ENCODE results near the gene PLXNC1. TPM values are rescaled to one million over a fixed set of nuclear protein-coding genes. Genes with fewer than 3 reads are reported as not detected.
"Not testable (repeated sequence)": the region's sequence is repeated elsewhere in the genome, so short reads cannot be mapped to it uniquely, and the experiment has no call there.

PLXNC1 gene
- total and polyA plus RNA-seq, 8 donors: 0.40 to 16.5 (median 2.6) TPM

GRCh38 chr12:94309373-94309772, 161.0 kb downstream of the PLXNC1 start:
- no peak for DNase-seq
- no peaks in the 10 kb centered on the region for H3K9me3 ChIP-seq
- WGBS, 5 donors: 84 to 88% (median 87%) methylated on average over 5 of the region's 5 CpGs
- no peak overlapping the region for H3K27ac ChIP-seq
- H3K4me3 ChIP-seq: no peak overlapping the region
- intact Hi-C loops (cut with DNase I; ENCODE audit: low total_unique reads): no loop called here
- peaks cover 0 to 15% (median 7%) of the 10 kb centered on the region in 4 donors for H3K4me1 ChIP-seq
- TF ChIP-seq POLR2A (IDR thresholded peaks at IDR 0.05): no peak
- no peak for TF ChIP-seq POLR2AphosphoS5 (IDR thresholded peaks at IDR 0.05)
- no peak for TF ChIP-seq EP300 (IDR thresholded peaks at IDR 0.05)
- TF ChIP-seq CTCF (IDR thresholded peaks at IDR 0.05): no peak
- no peaks in the 10 kb centered on the region for H3K27me3 ChIP-seq
- peaks cover 0 to 51% (median 39%) of the 10 kb centered on the region in 4 donors for H3K36me3 ChIP-seq

- H3K4me3 ChIP-seq: no peak overlapping the region
- 82 to 100% (median 96%) methylated on average over 1 of the region's 1 CpG for WGBS, 5 donors
- DNase-seq: no peak
- H3K27ac ChIP-seq: no peak overlapping the region
- no peaks in the 10 kb centered on the region for H3K4me1 ChIP-seq
- intact Hi-C loops (cut with DNase I; ENCODE audit: low total_unique reads): no loop called here
- H3K27me3 ChIP-seq: no peaks in the 10 kb centered on the region
- TF ChIP-seq EP300 (IDR thresholded peaks at IDR 0.05) (no peak), POLR2AphosphoS5 (IDR thresholded peaks at IDR 0.05) (no peak), POLR2A (IDR thresholded peaks at IDR 0.05) (no peak), CTCF (IDR thresholded peaks at IDR 0.05) (no peak)
- H3K9me3 ChIP-seq: peaks cover 0 to 10% (median 4%) of the 10 kb centered on the region in 4 donors
- peaks cover 0 to 32% (median 24%) of the 10 kb centered on the region in 4 donors for H3K36me3 ChIP-seq
Observed at GRCh38 chr12:94312378-94312777, 164.0 kb downstream of the PLXNC1 start.

- intact Hi-C loops (cut with DNase I; ENCODE audit: low total_unique reads); H3K27ac ChIP-seq; DNase-seq; H3K4me1 ChIP-seq; H3K4me3 ChIP-seq; H3K27me3 ChIP-seq: not testable (repeated sequence)
- peaks cover 0 to 18% (median 11%) of the 10 kb centered on the region in 4 donors for H3K36me3 ChIP-seq
- peaks cover 0 to 47% (median 18%) of the 10 kb centered on the region in 4 donors for H3K9me3 ChIP-seq
- WGBS, 5 donors: 92 to 100% (median 97%) methylated on average over 2 of the region's 2 CpGs
Observed at GRCh38 chr12:94316600-94316999, 168.2 kb downstream of the PLXNC1 start.

GRCh38 chr12:94318181-94318580, 169.8 kb downstream of the PLXNC1 start:
- peaks cover 5 to 26% (median 18%) of the 10 kb centered on the region in 4 donors for H3K36me3 ChIP-seq
- 59 to 90% (median 86%) methylated on average over 1 of the region's 1 CpG for WGBS, 5 donors
- H3K27me3 ChIP-seq: no peaks in the 10 kb centered on the region
- H3K4me3 ChIP-seq: no peak overlapping the region
- no peak for DNase-seq
- no peaks in the 10 kb centered on the region for H3K4me1 ChIP-seq
- no peak for TF ChIP-seq CTCF (IDR thresholded peaks at IDR 0.05)
- no peak for TF ChIP-seq POLR2A (IDR thresholded peaks at IDR 0.05)
- TF ChIP-seq EP300 (IDR thresholded peaks at IDR 0.05): no peak
- TF ChIP-seq POLR2AphosphoS5 (IDR thresholded peaks at IDR 0.05): no peak
- H3K27ac ChIP-seq: no peak overlapping the region
- intact Hi-C loops (cut with DNase I; ENCODE audit: low total_unique reads): no loop called here
- peaks cover 0 to 47% (median 20%) of the 10 kb centered on the region in 4 donors for H3K9me3 ChIP-seq

GRCh38 chr12:94320109-94320508, 171.7 kb downstream of the PLXNC1 start:
- TF ChIP-seq POLR2AphosphoS5 (IDR thresholded peaks at IDR 0.05) (no peak), EP300 (IDR thresholded peaks at IDR 0.05) (no peak), CTCF (IDR thresholded peaks at IDR 0.05) (no peak)
- intact Hi-C loops (cut with DNase I; ENCODE audit: low total_unique reads): no loop called here
- H3K27ac ChIP-seq: no peak overlapping the region
- peaks cover 9 to 36% (median 27%) of the 10 kb centered on the region in 4 donors for H3K36me3 ChIP-seq
- H3K9me3 ChIP-seq: peaks cover 0 to 47% (median 20%) of the 10 kb centered on the region in 4 donors
- no peak overlapping the region for H3K4me3 ChIP-seq
- no peak for DNase-seq
- H3K27me3 ChIP-seq: no peaks in the 10 kb centered on the region
- no peaks in the 10 kb centered on the region for H3K4me1 ChIP-seq
